HG02571 (cell line): ENCODE results near the gene YTHDC2.
"Not testable (repeated sequence)": the region's sequence is repeated elsewhere in the genome, so short reads cannot be mapped to it uniquely, and the experiment has no call there.

ENCODE experiments used
- ATAC-seq: cut with Tn5 transposase; IDR thresholded peaks from one replicate; pipeline ENCODE4 v1.9.1; 2021; ENCODE audit warnings: mild to moderate bottlenecking, moderate library complexity; ENCODE audit not compliant: unreplicated experiment

Gene YTHDC2

GRCh38 chr5:113600255-113600905 is 86.9 kb downstream of the YTHDC2 start:
- no peak for ATAC-seq

- no peak for ATAC-seq
Observed at GRCh38 chr5:113601423-113601822, 87.9 kb downstream of the YTHDC2 start.

- not testable (repeated sequence) for ATAC-seq
Observed at GRCh38 chr5:113603246-113603645, 89.8 kb downstream of the YTHDC2 start.

GRCh38 chr5:113606298-113607134 is 93.0 kb downstream of the YTHDC2 start:
- peak; percentile 74 for ATAC-seq

- no peak for ATAC-seq
Observed at GRCh38 chr5:113607361-113607760, 93.9 kb downstream of the YTHDC2 start.

- ATAC-seq = no peak
Observed at GRCh38 chr5:113608113-113608596, 94.7 kb downstream of the YTHDC2 start.

- no peak for ATAC-seq
Observed at GRCh38 chr5:113612060-113612496, 98.6 kb downstream of the YTHDC2 start.

GRCh38 chr5:113614191-113614590 is 100.7 kb downstream of the YTHDC2 start:
- ATAC-seq = no peak

GRCh38 chr5:113615708-113616107 is 102.2 kb downstream of the YTHDC2 start:
- no peak for ATAC-seq

GRCh38 chr5:113617191-113617796 is 103.8 kb downstream of the YTHDC2 start:
- no peak for ATAC-seq

GRCh38 chr5:113632996-113633395 is 119.5 kb downstream of the YTHDC2 start:
- no peak for ATAC-seq

GRCh38 chr5:113634957-113635356 is 121.5 kb downstream of the YTHDC2 start:
- no peak for ATAC-seq

GRCh38 chr5:113641715-113642114 is 128.2 kb downstream of the YTHDC2 start:
- ATAC-seq = no peak
